CD4-positive, alpha-beta T cell treated with Interleukin-4 for 1 hour (primary cell): ENCODE measurements around the gene SLC25A41.
A peak's percentile ranks its signal among the peaks of the same experiment; 100 is the strongest.
"Not testable (repeated sequence)": the region's sequence is repeated elsewhere in the genome, so short reads cannot be mapped to it uniquely, and the experiment has no call there.

Source experiments
- DNase-seq, 2 donors: peaks; one replicate each; pipeline ENCODE4 v3.0.0-alpha.2; 2020 to 2022

Gene SLC25A41

GRCh38 chr19:6402837-6403608, 30.5 kb downstream of the SLC25A41 start:
- DNase-seq, result no peak

- DNase-seq, result no peak
Measured at GRCh38 chr19:6402058-6402457, 31.5 kb downstream of the SLC25A41 start.

GRCh38 chr19:6400062-6400944, 33.3 kb downstream of the SLC25A41 start:
- DNase-seq, result not testable (repeated sequence)

- DNase-seq, result no peak
Measured at GRCh38 chr19:6396305-6396704, 37.3 kb downstream of the SLC25A41 start.

GRCh38 chr19:6394831-6395230, 38.7 kb downstream of the SLC25A41 start:
- no peak for DNase-seq

GRCh38 chr19:6393983-6394412, 39.6 kb downstream of the SLC25A41 start:
- peak in 1 of 2 donors; percentile 82 for DNase-seq

GRCh38 chr19:6393074-6393982, 40.2 kb downstream of the SLC25A41 start, which contains the start of gene GTF2F1:
Gene GTF2F1, minus strand, starts transcription at chr19:6393164. Its CDS starts 169 bp downstream, at chr19:6392995.
- peak; percentile 96 to 97 for DNase-seq

- peak; percentile 10 to 18 for DNase-seq
Measured at GRCh38 chr19:6392221-6393073, 41.1 kb downstream of the SLC25A41 start.

GRCh38 chr19:6387372-6387771, 46.2 kb downstream of the SLC25A41 start:
- DNase-seq, result no peak

GRCh38 chr19:6384381-6384780, 49.2 kb downstream of the SLC25A41 start:
- DNase-seq, result no peak

- no peak for DNase-seq
Measured at GRCh38 chr19:6383188-6383587, 50.4 kb downstream of the SLC25A41 start.

- DNase-seq, result no peak
Measured at GRCh38 chr19:6381030-6381750, 52.4 kb downstream of the SLC25A41 start.

GRCh38 chr19:6379744-6380143, 53.8 kb downstream of the SLC25A41 start:
- no peak for DNase-seq

GRCh38 chr19:6378486-6378885, 55.1 kb downstream of the SLC25A41 start:
- no peak for DNase-seq

GRCh38 chr19:6378041-6378440, 55.5 kb downstream of the SLC25A41 start:
- no peak for DNase-seq

- DNase-seq, result no peak
Measured at GRCh38 chr19:6376512-6377190, 56.9 kb downstream of the SLC25A41 start.
